Endothelial cell of umbilical vein (primary cell): ENCODE measurements around the gene PDE11A. TPM values are rescaled to one million over a fixed set of nuclear protein-coding genes. Genes with fewer than 3 reads are reported as not detected.

Experiments used
- BruUV-seq: library from RNA; stranded (reverse); fragments of 400-500 nt; replicated peaks from 2 replicates; lab custom pipeline; 2021; lab: Mats Ljungman, UMichigan
- CTCF ChIA-PET: fragments of 300-600, 350-600 bp; sonication (Branson Sonifier 250); formaldehyde crosslinking; loops from one replicate; lab custom pipeline; 2021; ENCODE audit warnings: antibody characterized with exemption, inconsistent platforms; lab: Charles Lee
- POLR2A ChIA-PET: fragments of 300-600, 350-600 bp; sonication (Branson Sonifier 250); formaldehyde crosslinking; loops from one replicate; lab custom pipeline; 2021; ENCODE audit warnings: antibody characterized with exemption, inconsistent platforms; lab: Charles Lee
- DNase-seq: peaks from one replicate; pipeline ENCODE4 v3.0.0-alpha.2; 2011; ENCODE audit warnings: low read depth, low spot score
- FAIRE-seq: peaks from 2 replicates; lab custom pipeline; 2011; peaks lifted over from hg19 to GRCh38; lab: Jason Lieb, UNC
- H2AFZ ChIP-seq: 2 replicates; pipeline ENCODE4 v1.6.0; 2012; ENCODE audit warnings: low read depth, low read length, control low read depth, inconsistent platforms
- H3K27ac ChIP-seq: 2 replicates; pipeline ENCODE4 v1.5.1; 2011; ENCODE audit warnings: low read depth, mild to moderate bottlenecking, control low read depth, low read length, moderate library complexity; ENCODE audit not compliant: insufficient read depth
- H3K27me3 ChIP-seq, 2 experiments: 2 replicates each; pipeline versions ENCODE4 v1.6.0 to v1.6.1; 2011; ENCODE audit warnings: low read length in 2 of 2, mixed read lengths in 1 of 2; ENCODE audit not compliant: control insufficient read depth in 2 of 2, insufficient read depth in 2 of 2
- H3K36me3 ChIP-seq, 2 experiments: 2 replicates in 1 of 2; 3 replicates in 1 of 2; pipeline ENCODE4 v1.5.1; 2011; ENCODE audit warnings: low read length in 2 of 2, mild to moderate bottlenecking in 1 of 2, moderate library complexity in 1 of 2; ENCODE audit not compliant: control insufficient read depth in 2 of 2, insufficient read depth in 2 of 2; ENCODE audit errors: extremely low read depth in 1 of 2
- H3K4me1 ChIP-seq: 3 replicates; pipeline ENCODE4 v1.5.1; 2011; ENCODE audit warnings: mild to moderate bottlenecking, low read length; ENCODE audit not compliant: control insufficient read depth, insufficient read depth; ENCODE audit errors: extremely low read depth
- H3K4me2 ChIP-seq: 2 replicates; pipeline ENCODE4 v1.6.1; 2011; ENCODE audit warnings: low read length, control low read depth, mixed read lengths; ENCODE audit not compliant: insufficient read depth
- H3K4me3 ChIP-seq, 3 experiments: fragments of 200-600 bp in 1 of 3; sonication (generic), shearing (Covaris generic) in 1 of 3; replicated peaks in 1 of 3; 2 replicates each; pipeline ENCODE4 v1.5.1; 2011 to 2016; ENCODE audit warnings: control low read depth in 3 of 3, low read length in 3 of 3, mild to moderate bottlenecking in 2 of 3, inconsistent platforms in 1 of 3, low read depth in 1 of 3, moderate library complexity in 1 of 3; ENCODE audit not compliant: insufficient read depth in 1 of 3
- H3K79me2 ChIP-seq: 2 replicates; pipeline ENCODE4 v1.6.0; 2012; ENCODE audit warnings: low read length, inconsistent platforms; ENCODE audit not compliant: control insufficient read depth, insufficient read depth
- H3K9ac ChIP-seq: replicated peaks from 2 replicates; pipeline ENCODE3; 2011; ENCODE audit warnings: low read length, control low read depth; ENCODE audit not compliant: insufficient read depth; ENCODE audit errors: extremely low read depth
- H3K9me1 ChIP-seq: replicated peaks from 3 replicates; pipeline ENCODE4 v1.6.0; 2011; ENCODE audit warnings: mild to moderate bottlenecking, low read length; ENCODE audit not compliant: control insufficient read depth, insufficient read depth; ENCODE audit errors: extremely low read depth
- H3K9me3 ChIP-seq: replicated peaks from 2 replicates; pipeline ENCODE4 v1.5.1; 2012; ENCODE audit warnings: low read length, inconsistent platforms; ENCODE audit not compliant: control insufficient read depth, insufficient read depth
- H4K20me1 ChIP-seq: replicated peaks from 2 replicates; pipeline ENCODE3; 2011; ENCODE audit warnings: mild to moderate bottlenecking, low read length; ENCODE audit not compliant: control insufficient read depth, insufficient read depth; ENCODE audit errors: extremely low read depth
- EZH2 ChIP-seq: IDR thresholded peaks from 2 replicates; pipeline ENCODE4 v1.6.1; 2012; ENCODE audit warnings: borderline replicate concordance, low read depth, mild to moderate bottlenecking, moderate library complexity, low read length, inconsistent platforms; ENCODE audit not compliant: severe bottlenecking
- FOS ChIP-seq: IDR thresholded peaks from 2 replicates; pipeline ENCODE4 v1.6.1; 2011; ENCODE audit warnings: mild to moderate bottlenecking, low read length, moderate library complexity, borderline replicate concordance; ENCODE audit not compliant: insufficient read depth
- GATA2 ChIP-seq: IDR thresholded peaks from 2 replicates; pipeline ENCODE4 v1.7.0; 2011; ENCODE audit warnings: low read depth, mild to moderate bottlenecking, moderate library complexity, mixed read lengths, low read length; ENCODE audit not compliant: insufficient read length, insufficient read depth
- JUN ChIP-seq: IDR thresholded peaks from 2 replicates; pipeline ENCODE4 v1.6.1; 2011; ENCODE audit warnings: borderline replicate concordance, low read depth; ENCODE audit not compliant: insufficient read length, insufficient read depth
- MYC ChIP-seq: IDR thresholded peaks from one replicate; pipeline ENCODE4 v1.6.1; 2011; ENCODE audit warnings: mild to moderate bottlenecking, low read depth, low read length
- POLR2A ChIP-seq: IDR thresholded peaks from 2 replicates; pipeline ENCODE4 v1.6.1; 2012; ENCODE audit warnings: low read depth, mild to moderate bottlenecking, control low read depth, low read length
- POLR2AphosphoS5 ChIP-seq: IDR thresholded peaks from 2 replicates; pipeline ENCODE4 v1.6.1; 2012; ENCODE audit warnings: low read depth, mild to moderate bottlenecking, control low read depth, low read length, moderate library complexity; ENCODE audit not compliant: insufficient read depth
- dilution Hi-C: fragments of 300-500 bp; cut with MboI; formaldehyde crosslinking; loops from one replicate; pipeline ENCODE4 v1.15.0; 2019; ENCODE audit warnings: low sequenced_read_pairs; ENCODE audit not compliant: extremely low pct_ligation_motif_present
- intact Hi-C: fragments of 100-400 bp; cut with micrococcal nuclease; formaldehyde crosslinking; loops from one replicate; pipeline ENCODE4 v1.10.0; 2022
- polyA plus RNA-seq, 4 experiments: library from polyadenylated mRNA; depleted of rRNA in 3 of 4; stranded (reverse) in 3 of 4; unstranded in 1 of 4; fragments of >200 nt; gene quantifications; 2 replicates each; pipeline versions ENCODE4 v1.2.1 to v1.2.3, GENCODE V29; 2011 to 2012; ENCODE audit warnings: missing spikeins in 1 of 4
- total RNA-seq: library from RNA; stranded (reverse); gene quantifications from 2 replicates; pipeline ENCODE4 v1.2.3, GENCODE V29; 2021
- TF ChIP-seq, protein P1 (sequence below), 2 donors: IDR thresholded peaks; 1 replicate in 1 of 2; 2 replicates in 1 of 2; pipeline ENCODE4 v1.5.1; 2011; ENCODE audit warnings: low read length in 2 of 2, mild to moderate bottlenecking in 2 of 2, moderate library complexity in 2 of 2, control low read depth in 1 of 2, inconsistent platforms in 1 of 2, low read depth in 1 of 2; ENCODE audit not compliant: insufficient read depth in 1 of 2; ENCODE audit errors: extremely low read depth in 1 of 2
- TF ChIP-seq, protein P2 (sequence below): IDR thresholded peaks from 2 replicates; pipeline ENCODE4 v1.6.1; 2011; ENCODE audit not compliant: insufficient read depth, insufficient read length

The PDE11A gene
- total and polyA plus RNA-seq, 2 donors (not counting 3 experiments of a cell fraction or from before 2014, with no cell fraction given): 0.07 to 0.51 TPM

DNA sequence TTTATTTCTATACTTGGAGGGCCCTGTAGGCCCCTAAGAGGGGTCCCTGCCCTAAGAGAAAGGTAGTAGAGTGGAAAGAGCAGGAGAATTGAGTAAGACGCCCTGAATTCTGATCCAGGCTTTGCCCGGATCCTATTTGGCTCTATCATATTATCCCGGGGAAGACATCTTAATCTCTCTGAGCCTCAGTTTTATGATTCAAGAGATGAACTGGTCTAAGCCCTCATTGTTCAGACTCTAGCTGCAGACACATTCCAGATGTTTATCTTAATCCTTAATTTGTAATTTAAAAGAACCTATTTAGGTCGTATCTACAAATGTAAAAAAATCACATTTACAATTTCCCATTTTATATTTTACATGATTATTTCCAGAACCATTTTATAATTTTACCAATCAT, 459.9 kb downstream of the PDE11A start:
- H4K20me1 ChIP-seq: no peaks in the 10 kb centered on the region
- no peaks in the 10 kb centered on the region for H3K27me3 ChIP-seq
- FAIRE-seq: no peak
- dilution Hi-C loops (no loop called here), intact Hi-C loops (no loop called here)
- BruUV-seq: no TSS peak
- ChIA-PET CTCF (interaction anchor here (1.3 kb wide), 1 partner anchor 8 kb away, joined by 6 read pairs; no protein-coding TSS in a partner anchor), POLR2A (no interaction called here)
- H3K4me1 ChIP-seq: no peaks in the 10 kb centered on the region
- no peak overlapping the region for H3K9ac ChIP-seq
- no peak overlapping the region for H2AFZ ChIP-seq
- TF ChIP-seq MYC (no peak), POLR2A (no peak), JUN (no peak), EZH2 (no peak), FOS (no peak), POLR2AphosphoS5 (no peak), GATA2 (no peak)
- TF ChIP-seq, protein P1, sequence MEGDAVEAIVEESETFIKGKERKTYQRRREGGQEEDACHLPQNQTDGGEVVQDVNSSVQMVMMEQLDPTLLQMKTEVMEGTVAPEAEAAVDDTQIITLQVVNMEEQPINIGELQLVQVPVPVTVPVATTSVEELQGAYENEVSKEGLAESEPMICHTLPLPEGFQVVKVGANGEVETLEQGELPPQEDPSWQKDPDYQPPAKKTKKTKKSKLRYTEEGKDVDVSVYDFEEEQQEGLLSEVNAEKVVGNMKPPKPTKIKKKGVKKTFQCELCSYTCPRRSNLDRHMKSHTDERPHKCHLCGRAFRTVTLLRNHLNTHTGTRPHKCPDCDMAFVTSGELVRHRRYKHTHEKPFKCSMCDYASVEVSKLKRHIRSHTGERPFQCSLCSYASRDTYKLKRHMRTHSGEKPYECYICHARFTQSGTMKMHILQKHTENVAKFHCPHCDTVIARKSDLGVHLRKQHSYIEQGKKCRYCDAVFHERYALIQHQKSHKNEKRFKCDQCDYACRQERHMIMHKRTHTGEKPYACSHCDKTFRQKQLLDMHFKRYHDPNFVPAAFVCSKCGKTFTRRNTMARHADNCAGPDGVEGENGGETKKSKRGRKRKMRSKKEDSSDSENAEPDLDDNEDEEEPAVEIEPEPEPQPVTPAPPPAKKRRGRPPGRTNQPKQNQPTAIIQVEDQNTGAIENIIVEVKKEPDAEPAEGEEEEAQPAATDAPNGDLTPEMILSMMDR (IDR thresholded peaks at IDR 0.05; ENCODE audit: extremely low read depth in 1 of 2, insufficient read depth in 1 of 2, low read depth in 1 of 2, low read length in 2 of 2): no peak
- TF ChIP-seq, protein P2, sequence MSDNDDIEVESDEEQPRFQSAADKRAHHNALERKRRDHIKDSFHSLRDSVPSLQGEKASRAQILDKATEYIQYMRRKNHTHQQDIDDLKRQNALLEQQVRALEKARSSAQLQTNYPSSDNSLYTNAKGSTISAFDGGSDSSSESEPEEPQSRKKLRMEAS: no peak
- H3K4me2 ChIP-seq: no peak overlapping the region
- no peak overlapping the region for H3K4me3 ChIP-seq
- no peak overlapping the region for H3K27ac ChIP-seq
- no peaks in the 10 kb centered on the region for H3K79me2 ChIP-seq
- DNase-seq: no peak
- H3K36me3 ChIP-seq: no peaks in the 10 kb centered on the region
- no peaks in the 10 kb centered on the region for H3K9me1 ChIP-seq
- no peaks in the 10 kb centered on the region for H3K9me3 ChIP-seq
